ENCODE results near the gene GRIK4.

Gene GRIK4

DNA sequence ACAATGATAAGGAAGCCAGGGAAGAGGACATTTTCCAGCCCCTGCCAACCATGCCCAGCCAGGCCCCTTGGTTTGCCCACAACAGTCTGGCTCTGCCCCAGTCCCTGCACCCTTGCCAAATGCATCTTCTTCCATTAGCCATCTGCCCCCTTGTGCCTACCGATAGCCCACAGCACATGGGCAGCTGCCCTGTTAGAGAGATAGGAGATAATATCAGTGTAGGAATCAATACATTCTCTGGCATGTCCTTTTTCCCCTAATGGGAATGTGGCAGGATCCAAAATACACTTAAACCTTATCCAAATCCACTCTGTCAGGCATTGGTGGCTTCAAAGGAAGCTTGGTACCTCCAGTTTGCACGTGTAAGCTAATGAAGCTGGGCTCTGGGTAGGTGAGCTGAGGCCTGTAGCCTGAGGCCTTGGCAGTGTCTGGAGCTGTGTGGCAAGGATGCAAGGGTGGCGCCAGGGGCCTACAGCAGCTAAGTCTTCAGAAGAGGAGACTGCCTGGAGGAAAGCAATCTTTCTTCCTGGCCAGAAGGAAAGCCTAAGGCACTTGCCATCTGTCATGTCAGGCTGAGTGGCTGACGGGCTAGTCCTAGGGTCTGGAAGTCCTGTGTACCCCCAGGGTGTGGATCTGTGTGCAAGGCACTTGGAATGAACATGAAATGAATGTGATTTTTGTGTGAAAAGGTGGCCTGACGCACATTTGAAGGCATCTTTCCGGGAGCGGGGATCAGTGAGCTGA, 348.2 kb downstream of the GRIK4 start:
- no peak for DNase-seq

DNA sequence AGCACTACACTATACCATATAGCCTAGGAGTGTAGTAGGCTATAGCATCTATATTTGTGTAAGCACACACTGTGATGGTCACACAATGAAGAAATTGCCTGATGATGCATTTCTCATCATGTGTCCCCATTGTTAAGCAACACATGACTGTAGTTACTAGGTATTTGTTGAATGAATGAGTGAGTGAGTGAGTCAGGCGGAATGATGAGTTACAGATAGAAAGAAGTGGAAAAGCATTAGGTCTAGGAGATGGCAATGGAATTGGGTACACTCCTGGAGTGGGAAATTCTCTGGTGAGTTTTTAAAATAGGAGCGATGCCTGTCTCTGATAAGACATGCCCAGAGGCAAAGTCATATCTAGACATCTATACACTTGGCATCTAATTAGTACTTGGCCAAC, 351.8 kb downstream of the GRIK4 start:
- no peak for DNase-seq

DNA sequence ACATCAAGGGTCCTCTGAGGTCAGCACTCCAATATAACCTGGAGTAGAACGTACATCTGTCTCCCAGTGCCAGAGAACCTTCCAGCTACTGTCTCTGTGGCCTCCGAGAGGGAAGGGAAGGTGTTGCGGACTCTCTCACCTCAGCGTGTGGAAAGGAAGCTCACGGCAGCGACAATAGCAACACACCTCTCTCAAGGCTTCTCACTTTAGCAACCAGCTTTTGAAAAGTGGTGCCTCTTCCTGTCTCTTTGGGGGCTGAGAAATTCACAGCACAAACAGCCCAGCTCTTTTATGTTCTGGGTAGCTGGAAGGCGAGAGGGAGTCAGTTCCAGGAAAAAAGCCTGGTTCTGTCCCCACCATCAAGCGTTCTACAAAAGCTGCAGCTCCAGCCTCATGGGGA, 355.5 kb downstream of the GRIK4 start:
- no peak for DNase-seq

DNA sequence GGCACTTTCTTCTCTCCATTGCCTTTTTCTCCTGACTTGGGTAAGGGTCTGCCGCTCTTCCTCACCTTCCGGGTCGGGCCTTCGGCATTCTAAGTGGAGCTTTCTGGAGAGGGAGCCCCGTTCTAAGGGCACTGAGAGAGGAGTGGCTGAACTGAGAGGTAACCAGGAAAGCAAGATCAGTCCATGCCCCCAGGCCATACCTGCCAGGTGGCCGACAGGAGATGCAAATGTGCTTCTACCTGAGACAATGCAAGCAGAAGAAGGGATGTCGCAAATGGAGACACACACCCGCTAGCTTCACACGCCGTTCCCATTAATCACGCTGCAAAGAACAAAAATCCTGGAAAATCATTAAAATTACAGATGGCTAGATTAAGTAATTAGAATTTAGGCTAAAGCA, 356.0 kb downstream of the GRIK4 start:
- DNase-seq, result peak; percentile 99

DNA sequence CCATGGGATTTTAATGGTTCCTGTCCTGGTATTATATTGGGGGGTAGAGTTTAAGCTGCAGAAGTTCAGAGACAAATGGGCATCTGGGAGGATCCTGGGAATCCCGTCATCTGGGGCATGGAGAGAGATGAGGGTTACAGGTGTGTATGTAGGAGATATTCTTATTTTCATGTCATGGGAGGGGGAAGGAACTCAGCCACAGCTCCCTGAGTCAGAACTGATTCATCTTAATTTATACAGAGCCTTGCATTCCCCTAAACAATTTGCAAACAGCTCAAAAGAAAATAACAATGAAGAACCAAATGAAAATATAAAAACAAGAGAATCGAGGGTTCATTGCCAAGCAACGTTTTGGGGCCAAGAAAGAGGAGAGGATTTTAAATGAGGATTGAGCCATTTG, 356.4 kb downstream of the GRIK4 start:
- no peak for DNase-seq

DNA sequence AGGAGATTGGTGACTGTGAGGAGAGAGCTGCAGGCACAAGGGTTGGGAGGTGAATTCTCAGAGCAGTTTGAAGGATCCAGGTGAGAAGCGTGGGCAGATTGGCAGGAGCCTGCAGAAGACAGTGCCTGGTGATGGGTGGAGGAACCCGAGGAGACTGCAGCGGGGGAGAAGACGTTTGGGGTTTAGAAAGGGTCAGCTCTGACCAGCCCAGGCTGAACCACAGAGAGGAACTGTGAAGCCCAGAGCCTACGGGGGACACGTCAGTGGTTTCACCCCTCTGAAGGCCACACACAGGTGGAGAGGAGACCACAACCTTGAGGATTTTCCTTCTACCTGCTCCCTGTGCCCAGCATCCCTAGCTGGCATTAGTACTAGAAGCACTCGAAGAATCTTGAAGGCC, 357.5 kb downstream of the GRIK4 start:
- DNase-seq, result no peak

DNA sequence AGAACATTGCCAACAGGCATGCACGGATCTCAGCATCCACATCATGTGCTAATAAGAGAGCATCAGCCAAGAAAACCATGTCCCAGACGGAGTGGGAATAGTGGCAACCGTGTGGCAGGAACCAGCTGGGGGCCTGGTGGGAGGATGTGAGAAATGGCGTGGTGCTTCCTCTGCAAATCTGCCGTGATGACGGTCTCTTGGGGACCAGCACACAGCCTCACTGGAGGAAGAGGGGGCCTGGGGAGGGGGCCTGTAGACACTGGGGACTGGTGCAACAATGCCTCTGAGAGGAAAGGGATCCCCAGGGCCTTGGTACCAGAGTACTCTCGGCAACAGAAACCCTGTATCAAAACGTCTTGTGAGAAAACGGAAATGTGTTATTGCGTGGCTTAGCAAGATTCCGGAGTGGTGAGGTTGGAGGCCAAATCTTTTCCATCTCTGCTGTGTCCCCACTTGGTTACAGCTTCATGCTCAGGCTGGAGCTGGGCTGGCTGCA, 358.0 kb downstream of the GRIK4 start:
- no peak for DNase-seq

DNA sequence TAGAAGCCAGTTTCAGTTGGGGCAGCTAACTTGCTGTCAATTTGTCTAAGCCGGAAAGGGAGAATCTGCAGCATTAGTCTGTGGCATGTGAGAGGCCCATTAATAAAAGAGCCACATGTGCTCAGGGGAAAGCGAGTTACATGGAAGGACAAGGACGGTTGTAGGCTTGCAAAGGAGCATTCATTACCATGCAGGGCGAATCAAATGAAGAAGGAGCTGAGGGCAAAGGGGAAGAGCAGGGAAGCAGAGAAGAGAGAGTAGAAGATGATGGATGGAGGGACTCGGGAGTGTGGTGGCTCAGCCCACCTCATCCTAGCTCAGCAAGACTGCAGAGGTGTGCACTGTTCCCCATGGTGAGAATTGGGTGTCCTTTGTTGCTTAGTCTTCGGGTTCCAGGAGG, 359.6 kb downstream of the GRIK4 start:
- DNase-seq, result no peak

DNA sequence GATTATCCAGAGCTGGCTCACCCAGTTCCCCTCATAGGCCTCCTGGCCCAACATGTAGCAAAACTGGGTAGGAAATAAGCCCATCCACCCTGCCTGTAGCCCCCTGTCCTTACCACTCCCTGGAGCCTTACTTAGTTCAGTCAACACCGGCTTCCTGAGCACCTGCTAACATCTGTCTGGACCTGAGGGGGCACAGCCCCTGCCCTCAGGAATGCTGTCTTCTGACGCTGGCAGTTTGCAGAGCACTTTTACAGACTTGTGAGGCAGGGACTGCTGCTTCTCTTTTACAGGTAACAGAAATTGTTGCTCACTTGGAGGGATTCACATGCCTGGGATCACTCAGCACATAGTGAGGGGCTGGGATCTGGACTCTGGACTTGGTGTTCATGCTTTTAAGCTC, 360.4 kb downstream of the GRIK4 start:
- no peak for DNase-seq

DNA sequence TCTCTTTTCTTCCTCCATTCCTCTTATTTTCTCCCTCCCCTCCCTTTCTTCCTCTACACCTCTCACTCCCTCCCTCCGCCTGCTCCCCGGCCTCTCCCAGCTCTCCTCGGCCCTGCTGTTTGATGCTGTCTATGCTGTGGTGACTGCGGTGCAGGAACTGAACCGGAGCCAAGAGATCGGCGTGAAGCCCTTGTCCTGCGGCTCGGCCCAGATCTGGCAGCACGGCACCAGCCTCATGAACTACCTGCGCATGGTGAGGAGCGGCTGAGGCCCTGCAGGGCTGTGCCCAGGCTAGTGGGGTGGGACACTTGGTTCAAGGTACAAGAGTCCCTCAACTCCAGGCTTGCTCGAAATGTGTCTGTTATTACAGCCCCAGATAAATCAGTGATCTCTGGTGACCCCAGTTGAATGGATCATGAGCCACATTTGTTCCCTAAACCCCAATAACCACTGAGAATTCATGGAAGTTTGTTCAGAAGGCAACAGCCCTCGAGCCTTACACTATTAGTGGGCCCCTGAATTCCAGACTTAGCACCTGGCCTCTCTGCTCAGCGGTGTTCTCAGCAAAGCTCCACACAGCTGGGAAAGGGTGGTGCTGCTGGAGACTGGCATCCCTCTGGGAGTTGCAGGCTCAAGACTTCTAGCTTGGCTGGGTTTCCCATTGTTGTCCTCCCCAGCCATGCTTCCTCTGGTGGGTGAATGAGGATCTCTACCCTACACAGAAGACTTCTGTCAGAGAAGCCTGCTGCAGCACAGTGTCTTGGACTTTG, 362.6 kb downstream of the GRIK4 start:
- DNase-seq, result no peak

DNA sequence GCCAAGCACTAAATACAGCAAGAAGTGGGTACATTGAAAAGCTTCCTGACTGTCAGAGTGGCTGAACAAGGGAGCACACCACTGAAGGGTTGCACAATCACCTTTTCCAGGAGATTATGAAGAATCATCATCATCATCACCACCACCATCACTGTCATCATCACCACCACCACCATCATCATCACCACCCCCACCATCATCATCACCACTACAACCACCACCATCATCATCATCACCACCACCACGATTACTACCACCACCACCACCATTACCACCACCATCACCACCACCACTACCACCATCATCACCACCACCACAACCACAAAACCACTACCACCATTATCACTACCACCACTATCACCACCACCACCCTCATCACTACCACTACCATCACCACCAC, 364.4 kb downstream of the GRIK4 start:
- DNase-seq, result no peak

DNA sequence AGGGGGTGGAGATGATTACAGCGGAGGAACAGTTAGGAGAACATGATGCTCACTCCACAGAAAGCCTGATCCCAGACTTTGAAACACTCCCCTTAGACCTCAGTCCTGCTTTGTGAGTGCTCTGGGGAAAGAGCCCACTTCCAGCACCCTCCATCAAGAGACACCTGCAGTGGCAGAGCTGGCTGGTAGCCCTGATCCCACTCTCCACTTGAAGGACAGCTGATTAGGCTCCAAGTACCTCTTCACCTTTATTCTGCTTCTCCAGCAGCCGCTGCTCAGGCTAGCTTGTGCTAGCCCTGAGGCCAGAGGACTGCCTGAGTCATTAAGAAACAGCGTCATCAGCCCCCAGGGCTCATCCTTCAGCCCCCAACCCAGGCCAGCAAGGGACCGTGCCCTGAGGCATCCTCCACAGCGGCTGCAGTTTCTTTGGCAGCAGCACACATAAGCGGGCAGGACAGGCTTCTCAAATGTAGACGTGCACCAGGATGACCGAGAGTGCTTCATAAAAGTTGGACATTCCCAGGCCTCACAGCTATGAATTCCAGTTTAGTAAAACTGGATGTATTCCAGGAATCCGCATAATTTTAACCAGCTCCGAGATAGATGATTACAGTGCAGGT, 366.3 kb downstream of the GRIK4 start:
- DNase-seq, result no peak

DNA sequence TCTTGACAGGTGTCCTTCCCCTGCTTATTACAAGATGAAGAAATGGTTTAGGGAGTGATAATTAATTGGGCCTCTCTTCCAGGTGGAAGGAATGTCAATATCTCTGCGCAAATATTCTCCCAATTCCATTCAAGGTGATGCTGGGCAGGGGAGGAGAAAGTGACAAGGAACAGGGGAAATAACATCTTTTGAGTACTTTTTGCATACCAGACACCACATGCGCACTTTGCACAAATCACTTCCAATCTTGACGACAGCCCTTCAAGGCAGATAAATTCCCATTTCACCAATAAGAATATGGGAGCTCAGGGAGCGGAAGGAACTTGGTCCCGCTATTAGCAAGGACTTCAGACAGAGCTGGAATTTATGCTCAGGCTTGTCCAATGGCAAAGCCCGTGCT, 367.2 kb downstream of the GRIK4 start:
- no peak for DNase-seq

DNA sequence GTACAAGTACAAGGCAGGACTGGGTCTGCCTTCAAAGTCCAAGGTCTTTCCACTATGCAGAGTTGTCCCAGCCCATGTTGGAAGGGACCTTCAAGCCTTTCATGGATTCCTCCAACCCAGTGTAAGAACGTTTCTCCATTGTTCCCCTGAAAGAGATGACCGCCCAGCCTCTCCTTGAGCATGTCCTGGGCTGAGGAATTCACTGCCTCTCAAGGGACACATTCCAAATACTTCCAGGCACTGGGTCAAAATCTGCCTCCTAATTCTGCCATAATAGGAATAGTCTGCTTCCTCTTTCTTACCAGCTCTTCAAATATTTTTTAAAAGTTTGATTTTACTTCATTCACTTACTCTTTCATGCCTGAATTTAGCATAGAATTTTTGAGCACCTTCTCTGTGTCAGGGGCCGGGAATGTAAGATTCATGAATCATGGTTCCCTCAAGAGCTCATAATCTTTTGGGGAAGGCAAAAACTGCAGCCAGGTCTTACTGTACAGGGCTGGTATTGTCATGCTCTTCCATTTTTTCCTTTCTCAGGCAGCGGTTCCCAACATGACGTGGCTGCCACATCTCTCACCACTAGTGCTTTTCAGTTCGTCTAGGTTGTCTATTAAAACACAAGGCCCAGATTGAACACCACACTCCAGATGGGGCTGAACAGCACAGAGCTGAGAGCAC, 369.1 kb downstream of the GRIK4 start:
- no peak for DNase-seq

DNA sequence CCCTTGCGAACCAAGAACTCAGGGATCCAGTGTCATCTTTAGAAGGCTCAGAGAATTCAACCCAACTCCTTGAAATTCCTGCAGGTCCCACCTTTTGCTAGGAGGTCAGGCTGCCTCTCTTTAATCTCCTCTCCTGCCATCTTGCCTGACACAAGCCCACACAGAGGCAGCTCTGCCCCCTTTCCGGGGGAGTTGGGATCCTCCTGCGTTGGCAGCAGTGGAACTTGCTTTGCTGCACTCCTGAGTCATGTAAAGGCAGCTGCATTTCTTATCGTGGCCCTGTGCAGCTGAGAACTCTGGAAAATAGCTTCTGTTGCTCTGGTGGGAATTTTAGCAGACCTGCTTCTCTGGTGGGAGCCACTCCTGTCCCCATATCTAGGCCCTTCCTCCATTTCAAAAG, 370.0 kb downstream of the GRIK4 start:
- DNase-seq, result no peak

DNA sequence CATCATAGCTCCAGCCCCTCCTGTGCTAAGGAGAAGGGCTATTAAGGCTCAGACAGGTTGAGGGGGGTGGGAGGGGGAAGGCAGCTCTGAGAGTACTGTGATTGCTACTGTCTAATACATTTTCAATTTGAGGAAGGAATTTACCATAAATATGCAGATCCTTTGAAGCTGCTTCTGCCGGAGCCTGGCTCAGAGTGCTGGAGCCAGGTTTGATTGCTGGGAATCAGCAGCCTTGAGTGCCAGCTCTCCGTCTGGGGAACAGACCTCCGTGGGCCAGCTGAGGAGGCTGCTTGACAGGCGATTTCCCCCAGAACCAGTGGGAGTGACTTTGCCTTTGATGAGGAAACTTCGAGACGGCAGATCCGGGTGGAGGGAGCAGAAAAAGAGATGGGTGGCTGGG, 370.6 kb downstream of the GRIK4 start:
- no peak for DNase-seq

DNA sequence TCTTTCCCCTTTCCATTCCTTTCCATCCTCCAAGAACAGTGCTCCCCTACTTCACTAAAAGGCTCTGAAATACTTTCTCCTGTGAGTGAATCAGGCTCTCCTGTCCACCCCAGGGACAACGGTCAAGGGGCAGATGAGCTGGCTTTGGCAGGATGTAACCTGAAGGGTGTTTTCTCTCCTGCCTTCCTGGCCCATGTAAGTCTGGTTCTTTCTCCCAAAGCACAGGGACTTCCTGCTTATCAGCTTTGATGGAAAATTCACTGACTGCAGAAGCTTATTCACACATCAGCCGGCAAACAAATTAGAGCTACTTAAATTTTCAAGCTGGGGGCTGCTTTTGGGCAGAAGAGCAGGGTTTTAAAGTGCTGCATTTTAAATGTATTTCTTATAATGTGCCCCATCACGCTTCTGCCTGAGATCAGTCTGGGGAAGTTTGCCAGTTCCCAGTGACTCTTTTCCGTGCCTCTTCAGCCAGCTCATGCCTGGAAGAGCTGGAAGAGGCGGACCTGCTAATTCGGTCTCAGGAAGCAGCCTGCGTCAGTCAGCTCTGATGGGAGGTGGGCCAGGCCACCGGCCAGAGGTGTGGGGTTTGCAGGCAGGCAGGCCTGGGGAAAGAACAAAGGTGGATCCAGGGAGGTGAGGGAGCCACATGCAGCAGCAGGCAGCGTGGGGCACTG, 372.0 kb downstream of the GRIK4 start:
- peak; percentile 87 for DNase-seq

DNA sequence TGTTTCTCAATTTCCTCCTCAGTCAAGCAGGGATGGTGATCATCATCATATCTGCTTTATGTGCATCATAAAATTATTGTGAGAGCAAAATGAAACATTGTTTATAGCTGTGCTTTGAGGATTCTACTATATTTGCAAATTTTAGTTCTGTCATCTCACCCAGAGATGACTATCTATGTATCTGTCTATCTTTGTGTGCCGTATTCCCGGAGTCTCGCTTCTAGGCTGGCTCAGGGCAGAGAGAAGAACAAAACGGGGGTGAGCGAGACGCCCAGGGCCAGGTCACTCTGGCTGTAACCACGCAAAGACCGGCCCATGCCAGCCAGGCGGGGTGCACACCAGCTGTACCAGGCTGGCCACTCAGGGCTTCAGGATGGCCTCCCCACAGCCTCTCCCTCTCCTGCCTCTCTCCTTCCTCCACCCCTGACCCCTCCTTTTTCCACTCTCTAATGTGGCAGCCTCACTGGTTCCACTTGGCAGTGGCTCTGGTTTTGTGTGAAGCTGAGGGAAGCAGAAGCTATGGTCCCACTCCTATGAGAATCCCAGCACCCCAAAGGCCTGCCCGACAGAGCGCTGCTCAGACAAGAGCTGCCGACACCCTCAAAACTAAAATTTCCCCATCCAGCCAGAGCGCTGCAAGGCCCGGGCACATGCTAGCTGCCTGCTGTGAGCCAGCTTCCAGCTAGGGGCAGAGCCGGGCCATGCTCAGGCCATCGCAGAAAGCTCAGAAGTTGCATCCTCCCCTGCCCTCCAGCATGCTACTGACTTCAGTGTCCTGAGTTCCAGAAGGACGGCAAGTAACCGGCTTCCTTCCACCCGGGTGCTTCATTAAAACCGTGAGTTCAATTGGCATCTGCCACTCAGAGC, 372.8 kb downstream of the GRIK4 start:
- DNase-seq, result no peak

DNA sequence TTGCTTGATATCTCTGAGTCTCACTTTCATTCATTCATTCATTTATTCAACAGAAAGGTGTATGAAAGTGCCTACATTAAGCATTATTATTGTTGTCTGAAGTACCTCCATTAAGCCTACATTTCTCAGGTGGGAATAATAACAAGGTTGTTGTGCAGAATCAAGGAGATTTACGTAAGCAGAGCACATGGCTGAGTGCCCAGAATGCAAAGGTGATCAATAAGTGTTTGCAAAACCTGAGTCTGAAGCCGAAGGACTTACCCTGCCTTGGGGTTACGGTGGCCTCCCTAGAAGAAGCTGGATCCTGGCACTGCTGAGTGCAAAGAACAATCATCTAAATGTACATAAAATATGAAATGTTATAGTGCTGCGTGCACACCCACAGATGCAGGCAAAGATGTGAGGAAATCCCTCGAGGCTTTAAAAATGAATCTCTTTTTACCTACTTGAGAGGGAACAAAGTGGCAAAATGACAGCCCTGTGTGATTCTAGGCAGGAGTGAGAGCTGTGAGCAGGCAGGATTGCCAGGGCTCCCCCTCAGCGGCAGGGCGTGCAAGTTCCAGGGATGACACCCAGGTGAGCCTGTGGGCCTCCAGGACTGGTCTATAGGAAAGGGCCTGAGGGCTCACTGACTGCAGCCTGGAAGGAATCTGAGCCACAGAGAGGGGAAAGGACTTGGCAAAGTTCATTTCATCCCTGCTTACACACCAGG, 379.2 kb downstream of the GRIK4 start:
- no peak for DNase-seq

DNA sequence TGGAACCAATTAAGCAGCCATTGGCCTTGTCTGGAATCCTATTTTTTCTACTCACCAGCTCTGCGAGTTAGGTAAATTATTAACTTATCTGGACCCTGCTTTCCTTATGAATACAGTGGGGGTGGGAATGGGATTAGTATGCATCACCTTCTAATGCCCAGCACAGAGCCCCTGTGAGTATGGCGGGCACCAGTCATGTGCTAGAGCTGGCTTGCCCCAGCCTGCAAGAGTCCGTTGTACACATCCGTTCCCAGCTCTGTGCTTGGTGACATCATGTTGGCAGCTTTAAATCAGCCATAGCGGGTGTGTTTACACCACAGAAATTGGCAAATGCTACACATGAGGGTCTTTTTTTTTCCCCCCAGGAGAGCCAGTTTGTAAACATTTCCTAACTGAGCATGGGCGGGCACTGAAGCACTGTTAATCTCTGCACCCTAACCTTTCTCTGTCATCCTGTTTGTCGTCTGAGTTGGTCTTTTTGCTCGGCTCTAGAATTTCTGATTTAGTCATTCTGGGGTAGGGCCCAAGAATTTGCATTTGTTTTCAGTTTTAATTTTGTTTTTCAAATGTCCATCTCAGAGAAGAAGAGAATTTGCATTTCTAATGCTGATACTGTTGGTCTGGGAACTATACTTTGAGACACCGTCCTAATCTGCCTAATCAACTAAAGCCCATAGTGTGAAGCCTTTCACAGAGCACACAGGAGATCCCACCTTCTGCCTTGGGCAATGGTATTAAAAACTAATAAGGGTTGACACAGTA, 382.1 kb downstream of the GRIK4 start:
- peak; percentile 99 for DNase-seq

Measured in NCI-H526 treated with DMSO at 0.1 percent for 48 hours (cell line).